Activated CD4-positive, alpha-beta T cell treated with anti-CD3 and anti-CD28 coated beads, Interleukin-2, amount 50 U/mL, for 24 hours (primary cell): ENCODE data around the gene ACOT7.
"Not testable (repeated sequence)": the region's sequence is repeated elsewhere in the genome, so short reads cannot be mapped to it uniquely, and the experiment has no call there.

Experiments used
- DNase-seq, 2 donors: peaks; one replicate each; pipeline ENCODE4 v3.0.0-alpha.2; 2020; ENCODE audit warnings: low read depth in 1 of 2, low spot score in 1 of 2

The ACOT7 gene

GRCh38 chr1:6393400-6394187 is at the start of gene ACOT7:
ACOT7 (minus strand) TSS chr1:6393767; CDS start chr1:6393399, 368 bp downstream.
- DNase-seq, result peak; percentile 83 to 86

- DNase-seq, result no peak
Observed at GRCh38 chr1:6441586-6441985, 48.0 kb upstream of the ACOT7 start.

- DNase-seq, result peak in 1 of 2 donors; percentile 44
Observed at GRCh38 chr1:6440198-6441126, 46.9 kb upstream of the ACOT7 start.

- peak; percentile 49 to 63 for DNase-seq
Observed at GRCh38 chr1:6438047-6438525, 44.5 kb upstream of the ACOT7 start.

- not testable (repeated sequence) for DNase-seq
Observed at GRCh38 chr1:6437012-6437700, 43.6 kb upstream of the ACOT7 start.

GRCh38 chr1:6436277-6436676 is 42.7 kb upstream of the ACOT7 start:
- not testable (repeated sequence) for DNase-seq

GRCh38 chr1:6435547-6435946 is 42.0 kb upstream of the ACOT7 start:
- no peak for DNase-seq

GRCh38 chr1:6435129-6435528 is 41.6 kb upstream of the ACOT7 start:
- no peak for DNase-seq

- no peak for DNase-seq
Observed at GRCh38 chr1:6434186-6434585, 40.6 kb upstream of the ACOT7 start.

- DNase-seq, result not testable (repeated sequence)
Observed at GRCh38 chr1:6431645-6432579, 38.3 kb upstream of the ACOT7 start.

- DNase-seq, result not testable (repeated sequence)
Observed at GRCh38 chr1:6429660-6430411, 36.3 kb upstream of the ACOT7 start.

GRCh38 chr1:6428453-6428852 is 34.9 kb upstream of the ACOT7 start:
- not testable (repeated sequence) for DNase-seq

GRCh38 chr1:6427441-6428390 is 34.1 kb upstream of the ACOT7 start:
- DNase-seq, result no peak

- no peak for DNase-seq
Observed at GRCh38 chr1:6426972-6427350, 33.4 kb upstream of the ACOT7 start.

- DNase-seq, result no peak
Observed at GRCh38 chr1:6426277-6426971, 32.9 kb upstream of the ACOT7 start.

GRCh38 chr1:6425658-6426057 is 32.1 kb upstream of the ACOT7 start:
- no peak for DNase-seq
